IPS-18c (cell line): Measurements from ENCODE around the gene RTP5.

Experiments used
- H3K4me3 ChIP-seq: 2 replicates; pipeline ENCODE4 v1.7.0; 2013; ENCODE audit warnings: low read depth, mild to moderate bottlenecking, low read length, moderate library complexity; ENCODE audit not compliant: insufficient read depth
- H3K9me3 ChIP-seq: one replicate; pipeline ENCODE4 v1.6.1; 2013; ENCODE audit warnings: mild to moderate bottlenecking, low read length, moderate library complexity; ENCODE audit not compliant: control insufficient read depth, insufficient read depth

RTP5 gene

DNA sequence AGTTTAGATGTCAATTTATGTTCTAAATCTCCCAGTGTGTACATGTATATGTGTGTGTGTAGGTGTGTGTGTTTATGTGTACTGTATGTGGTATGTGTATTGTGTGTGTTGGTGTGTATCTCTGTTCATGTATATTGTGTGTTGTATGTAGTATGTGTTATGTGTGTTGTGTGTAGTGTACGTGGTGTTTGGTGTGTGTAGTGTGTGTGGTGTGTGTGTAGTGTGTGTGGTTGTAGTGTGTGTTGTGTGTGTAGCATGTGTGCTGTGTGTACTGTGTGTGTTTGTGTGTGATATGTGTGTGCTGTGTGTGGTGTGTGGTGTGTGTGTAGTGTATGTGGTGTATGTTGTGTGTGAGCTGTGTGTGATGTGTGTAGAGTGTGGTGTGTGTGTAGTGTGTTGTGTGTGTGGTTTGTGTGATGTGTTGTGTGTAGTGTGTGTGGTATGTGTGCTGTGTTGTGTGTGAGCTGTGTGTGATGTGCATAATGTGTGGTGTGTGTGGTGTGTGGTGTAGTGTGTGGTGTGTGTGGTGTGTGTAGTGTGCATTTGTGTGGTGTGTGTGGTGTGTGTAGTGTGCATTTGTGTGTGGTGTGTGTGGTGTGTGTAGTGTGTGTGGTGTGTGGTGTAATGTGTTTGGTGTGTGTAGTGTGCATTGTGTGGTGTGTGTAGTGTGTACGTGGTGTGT, 5.2 kb upstream of the RTP5 start:
- H3K9me3 ChIP-seq, result no peaks in the 10 kb centered on the region
- no peak overlapping the region for H3K4me3 ChIP-seq

DNA sequence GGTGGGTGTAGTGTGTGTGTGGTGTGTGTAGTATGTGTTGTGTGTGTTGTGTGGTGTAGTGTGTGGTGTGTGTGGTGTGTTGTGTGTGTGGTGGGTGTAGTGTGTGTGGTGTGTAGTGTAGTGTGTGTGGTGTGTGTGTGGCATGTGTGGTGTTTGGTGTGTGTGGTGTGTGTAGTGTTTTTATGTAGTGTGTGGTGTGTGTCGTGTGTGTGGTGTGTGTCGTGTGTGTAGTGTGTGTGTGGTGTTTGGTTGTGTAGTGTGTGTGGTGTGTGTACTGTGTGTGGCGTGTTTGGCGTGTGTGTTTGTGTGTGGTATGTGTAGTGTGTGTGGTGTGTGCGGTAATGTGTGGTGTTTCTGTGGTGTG, 4.7 kb upstream of the RTP5 start:
- no peaks in the 10 kb centered on the region for H3K9me3 ChIP-seq
- no peak overlapping the region for H3K4me3 ChIP-seq

DNA sequence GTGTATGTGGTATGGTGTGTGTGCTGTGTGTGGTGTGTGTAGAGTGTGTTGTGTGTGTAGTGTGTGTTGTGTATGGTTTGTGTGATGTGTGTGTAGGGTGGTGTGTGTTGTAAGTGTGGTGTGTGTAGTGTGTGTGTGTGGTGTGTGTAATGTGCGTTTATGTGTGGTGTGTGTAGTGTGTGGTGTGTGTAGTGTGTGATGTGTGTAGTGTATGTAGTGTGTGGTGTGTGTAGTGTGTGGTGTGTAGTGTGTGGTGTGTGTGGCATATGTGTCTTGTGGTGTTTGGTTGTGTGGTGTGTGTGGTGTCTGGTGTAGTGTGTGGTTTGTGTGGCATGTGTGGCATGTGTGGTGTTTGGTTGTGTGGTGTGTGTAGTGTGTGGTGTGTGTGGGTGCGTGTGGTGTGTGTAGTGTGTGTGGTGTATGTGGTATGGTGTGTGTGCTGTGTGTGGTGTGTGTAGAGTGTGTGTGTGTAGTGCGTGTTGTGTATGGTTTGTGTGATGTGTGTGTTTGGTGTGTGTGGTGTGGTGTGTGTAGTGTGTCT, 4.0 kb upstream of the RTP5 start:
- no peaks in the 10 kb centered on the region for H3K9me3 ChIP-seq
- H3K4me3 ChIP-seq, result no peak overlapping the region

GRCh38 chr2:241865957-241866789, 3.4 kb upstream of the RTP5 start:
- no peaks in the 10 kb centered on the region for H3K9me3 ChIP-seq
- H3K4me3 ChIP-seq, result no peak overlapping the region

GRCh38 chr2:241866790-241867645, 2.5 kb upstream of the RTP5 start:
- no peaks in the 10 kb centered on the region for H3K9me3 ChIP-seq

DNA sequence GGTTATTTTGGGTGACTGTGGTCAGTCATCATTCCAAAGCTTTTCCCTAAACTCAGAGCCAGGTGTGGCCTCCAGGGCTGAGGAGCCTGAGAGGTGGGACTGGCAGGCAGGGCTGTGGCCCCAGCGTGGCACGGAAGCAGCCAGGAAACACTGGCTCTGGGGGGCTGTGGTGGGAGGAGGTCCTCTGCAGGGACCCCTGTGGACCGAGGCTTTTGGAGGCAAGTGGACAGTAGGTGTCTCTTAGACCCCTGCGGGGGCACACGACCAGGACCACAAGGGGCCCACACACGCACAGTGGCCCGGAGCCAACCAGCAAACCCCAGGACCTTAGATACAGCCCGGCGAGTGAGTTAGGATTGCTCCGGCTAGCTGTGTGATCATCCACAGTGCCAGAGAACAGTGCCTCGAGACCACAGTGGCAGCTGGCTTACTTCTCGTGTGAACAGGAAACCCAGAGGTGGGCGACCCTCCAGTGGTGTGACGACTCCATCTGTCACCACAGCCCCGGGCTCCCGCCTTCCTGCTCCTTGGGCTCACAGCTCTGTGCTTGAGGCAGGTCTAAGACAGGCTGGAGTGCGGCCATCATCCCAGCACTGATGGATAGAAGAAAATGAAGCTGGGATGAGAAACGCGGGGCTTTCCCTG, 1.6 kb upstream of the RTP5 start:
- no peaks in the 10 kb centered on the region for H3K9me3 ChIP-seq
- no peak overlapping the region for H3K4me3 ChIP-seq

More at GRCh38 chr2:241866790-241867645, 2.5 kb upstream of the RTP5 start:
- H3K4me3 ChIP-seq, result no peak overlapping the region

DNA sequence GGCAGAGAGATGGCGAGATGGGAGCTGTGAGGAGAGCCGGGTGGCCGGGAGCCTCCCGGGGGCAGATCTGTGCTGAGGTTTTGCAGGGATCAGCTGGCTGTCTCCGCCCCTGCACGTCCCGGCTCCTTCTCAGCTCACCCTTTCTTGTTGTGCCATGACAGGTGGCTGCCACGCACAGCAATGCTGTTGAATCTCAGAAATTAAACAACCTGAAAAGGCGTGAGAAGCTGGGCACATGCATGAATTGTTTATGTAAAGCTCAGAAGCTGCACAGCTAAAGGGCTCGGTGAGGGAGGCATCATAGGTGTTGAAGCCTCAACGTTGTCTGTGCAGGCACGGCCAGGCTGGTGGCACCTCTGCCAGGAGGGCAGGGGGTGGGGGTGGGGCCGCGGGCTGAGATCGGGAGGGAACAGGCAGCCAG, 858 bp upstream of the RTP5 start:
- Histone ChIP-seq H3K4me3 (no peak overlapping the region), H3K9me3 (no peaks in the 10 kb centered on the region)

GRCh38 chr2:241870081-241870541, 582 bp downstream of the RTP5 start:
- no peak overlapping the region for H3K4me3 ChIP-seq
- H3K9me3 ChIP-seq, result peaks cover 3% of the 10 kb centered on the region

DNA sequence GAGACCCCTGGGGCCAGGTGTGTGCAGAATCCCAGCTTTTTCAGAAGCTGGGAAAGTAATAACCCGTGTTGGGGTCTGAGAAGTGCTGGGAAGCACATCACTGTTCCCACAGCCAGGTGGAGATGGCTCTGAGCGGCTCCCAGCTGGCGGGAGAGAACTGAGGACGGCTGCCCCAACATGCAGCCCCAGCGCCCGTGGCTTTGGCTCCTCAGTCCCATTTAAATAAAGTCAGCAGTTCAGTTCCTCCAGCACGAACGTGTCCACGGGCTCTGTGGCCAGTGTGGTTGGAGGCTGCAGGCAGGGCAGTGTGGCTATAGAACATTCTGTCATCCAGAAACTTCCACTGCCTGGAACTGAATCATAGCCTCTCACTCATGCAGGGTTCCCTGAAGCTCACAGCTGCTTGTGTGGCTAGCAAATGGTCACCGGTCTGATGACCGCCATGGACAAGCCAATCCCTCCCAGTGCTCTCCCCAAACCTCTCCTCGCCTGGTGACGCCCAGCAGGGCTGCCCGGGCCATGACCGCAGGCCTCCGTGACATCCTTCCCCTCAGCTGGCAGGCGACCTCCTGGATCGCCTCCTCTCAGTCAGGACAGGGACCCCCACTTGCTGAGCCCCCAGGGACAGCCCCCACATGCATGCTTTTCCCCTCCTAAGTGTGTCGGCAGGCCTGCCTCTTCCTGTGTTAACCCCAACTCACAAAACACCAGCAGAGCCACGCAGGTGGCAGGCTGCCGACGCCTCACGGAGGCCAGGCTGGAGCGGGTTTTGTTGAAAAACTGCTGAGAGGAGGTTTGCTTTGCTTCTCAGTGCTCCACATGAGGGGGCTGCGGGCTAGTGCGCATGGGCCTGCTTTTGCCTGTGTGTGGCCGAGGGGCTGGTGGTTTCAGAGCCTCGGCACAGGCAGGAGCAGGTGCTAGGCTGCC, 1.3 kb downstream of the RTP5 start:
- H3K4me3 ChIP-seq, result no peak overlapping the region
- H3K9me3 ChIP-seq, result peaks cover 3% of the 10 kb centered on the region

DNA sequence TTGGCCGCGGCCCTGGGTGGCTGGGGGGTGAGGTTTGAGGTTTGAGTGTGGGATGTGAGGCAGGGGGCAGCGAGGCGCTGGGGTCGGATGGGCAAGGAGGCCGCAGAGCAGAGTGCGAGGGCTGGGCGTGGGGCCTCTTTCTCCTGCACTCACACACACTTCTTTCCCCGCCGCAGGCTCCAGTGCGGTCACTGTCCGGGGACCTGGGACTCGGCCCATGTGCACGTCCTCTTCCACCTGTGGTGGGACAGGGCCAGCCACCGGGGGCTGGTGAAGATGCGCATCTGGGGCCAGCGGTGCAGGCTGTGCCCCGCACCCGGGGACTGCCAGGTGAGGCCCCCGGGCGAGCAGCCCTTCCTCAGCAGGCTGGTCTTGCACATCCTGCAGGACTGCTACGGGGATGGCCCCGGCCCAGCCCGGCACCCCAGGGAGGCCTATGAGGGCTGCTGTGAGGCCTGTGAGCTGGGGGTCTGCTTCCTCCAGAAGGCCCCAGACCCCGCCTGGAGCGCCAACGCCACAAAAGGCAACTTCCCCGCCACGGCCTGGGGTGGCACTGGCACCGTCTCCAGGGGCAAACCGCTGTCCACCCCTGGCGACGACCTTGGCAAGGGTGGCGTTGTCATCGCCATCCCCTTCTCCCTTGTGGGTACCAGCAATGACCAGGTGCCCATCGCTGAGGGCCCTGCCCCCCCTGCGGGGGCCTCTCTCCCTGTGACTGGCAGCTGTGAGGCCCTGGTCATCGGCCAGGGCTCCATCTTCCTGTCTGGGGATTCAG, 2.2 kb downstream of the RTP5 start:
- H3K4me3 ChIP-seq, result no peak overlapping the region
- peaks cover 3% of the 10 kb centered on the region for H3K9me3 ChIP-seq

DNA sequence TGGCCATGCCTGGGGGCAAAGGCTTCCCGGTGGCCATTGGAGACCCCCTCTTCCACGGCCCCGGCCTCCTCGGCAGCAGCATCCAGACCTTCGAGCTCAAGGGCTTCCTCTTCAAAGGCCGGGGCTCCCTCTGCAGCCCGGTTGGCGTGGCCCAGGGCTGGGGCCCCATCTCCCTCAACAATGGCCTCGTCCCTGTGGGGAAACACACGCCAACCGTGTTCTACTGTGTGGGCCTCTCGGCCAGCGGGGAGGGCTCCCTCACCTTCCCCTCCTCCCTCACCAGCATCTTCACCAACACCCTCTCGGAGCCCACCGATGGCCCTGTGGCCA, 2.7 kb downstream of the RTP5 start:
- Histone ChIP-seq H3K9me3 (peaks cover 3% of the 10 kb centered on the region), H3K4me3 (no peak overlapping the region)

DNA sequence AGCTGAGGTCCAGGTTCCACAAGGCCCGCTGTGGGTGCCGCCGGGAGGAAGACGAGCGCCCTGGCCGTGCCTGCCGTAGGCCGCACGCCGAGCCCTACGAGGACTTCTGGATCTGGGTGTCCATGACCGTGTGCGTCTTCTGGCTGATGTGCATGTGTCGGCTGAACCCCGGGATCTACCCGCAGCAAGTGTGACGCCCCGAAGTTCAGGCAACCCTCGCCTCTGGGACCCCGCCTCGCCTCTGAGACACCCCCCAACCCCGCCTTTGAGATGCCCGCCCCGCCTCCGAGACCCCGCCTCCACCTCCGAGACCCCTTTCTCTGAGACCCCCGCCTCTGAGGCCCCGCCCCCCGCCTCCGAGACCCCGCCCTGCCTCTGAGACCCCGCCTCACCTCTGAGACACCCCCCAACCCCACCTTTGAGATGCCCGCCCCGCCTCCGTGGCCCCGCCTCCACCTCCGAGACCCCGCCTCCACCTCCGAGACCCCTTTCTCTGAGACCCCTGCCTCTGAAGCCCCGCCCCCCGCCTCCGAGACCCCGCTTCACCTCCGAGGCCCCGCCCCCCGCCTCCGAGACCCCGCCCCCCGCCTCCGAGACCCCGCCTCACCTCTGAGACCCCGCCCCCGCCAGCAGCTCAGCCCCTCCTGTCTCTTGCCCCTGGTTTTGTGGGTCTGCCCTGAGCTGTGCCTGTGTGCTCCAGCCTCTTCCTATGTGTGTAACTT, 3.7 kb downstream of the RTP5 start:
- peaks cover 3% of the 10 kb centered on the region for H3K9me3 ChIP-seq
- H3K4me3 ChIP-seq, result no peak overlapping the region

DNA sequence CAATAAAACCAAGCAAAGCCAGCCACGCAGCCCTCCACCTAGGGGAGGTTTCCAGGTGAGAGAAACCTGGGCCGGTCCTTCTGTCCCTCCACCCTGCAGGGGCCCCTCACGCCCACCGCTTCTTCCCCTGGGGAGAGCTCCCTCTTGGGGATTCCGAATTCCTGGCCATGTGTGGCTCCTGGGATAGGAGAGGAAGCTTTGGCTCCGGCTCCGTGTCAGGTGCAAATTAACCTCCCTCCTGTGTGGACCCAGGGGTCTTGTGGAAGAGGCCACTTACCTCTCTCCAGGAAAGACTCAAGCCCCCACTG, 4.2 kb downstream of the RTP5 start:
- H3K4me3 ChIP-seq, result no peak overlapping the region
- peaks cover 3% of the 10 kb centered on the region for H3K9me3 ChIP-seq

DNA sequence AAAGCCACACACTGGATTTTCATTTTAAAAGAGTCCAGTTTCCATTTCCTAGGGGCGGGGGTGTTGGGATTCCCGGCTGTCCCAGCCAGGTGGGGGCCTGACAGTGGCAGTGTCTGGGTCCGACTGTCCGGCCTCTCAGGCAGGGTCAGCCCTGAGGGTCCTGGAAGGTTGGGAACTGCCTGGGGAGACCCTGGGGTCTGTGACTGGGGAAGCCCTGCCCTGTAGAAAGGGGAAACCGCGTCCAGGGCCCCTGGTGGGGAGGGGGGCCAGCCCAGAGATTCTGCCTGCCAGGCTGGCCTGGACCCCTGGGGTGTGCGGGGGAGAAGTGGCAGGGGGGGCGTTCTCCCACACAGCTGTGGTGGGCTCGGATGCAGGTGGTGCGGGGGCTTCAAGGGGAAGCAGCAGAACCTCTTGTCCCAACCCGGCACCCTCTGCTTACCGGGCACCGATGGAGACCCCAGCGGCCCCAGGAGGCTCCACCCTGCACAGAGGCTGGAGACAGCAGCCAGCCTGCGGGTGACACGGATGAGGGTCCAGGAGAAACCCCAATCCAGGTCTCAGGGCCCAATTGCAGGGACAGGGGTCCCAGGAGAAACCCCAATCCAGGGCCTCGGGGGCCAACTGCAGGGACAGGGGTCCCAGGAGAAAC, 4.9 kb downstream of the RTP5 start:
- Histone ChIP-seq H3K9me3 (peaks cover 3% of the 10 kb centered on the region), H3K4me3 (no peak overlapping the region)
